Ovary (tissue), 9 donors: ENCODE measurements around the gene CACNA2D3. TPM values are rescaled to one million over a fixed set of nuclear protein-coding genes. Genes with fewer than 3 reads are reported as not detected.

Experiments used
- DNase-seq, 5 donors: peaks; one replicate each; pipeline ENCODE4 v3.0.0-alpha.2; 2019 to 2020
- H3K27ac ChIP-seq, 2 donors: fragments of 200-600 bp; one replicate each; pipeline versions ENCODE4 v1.5.1 to v1.8.0; 2019 to 2022
- H3K27me3 ChIP-seq: fragments of 200-600 bp; one replicate; pipeline ENCODE4 v1.8.0; 2022
- H3K36me3 ChIP-seq: fragments of 200-600 bp; sonication (generic); one replicate; pipeline ENCODE4 v1.5.1; 2019
- H3K4me1 ChIP-seq: one replicate; pipeline ENCODE4 v1.8.1; 2013; ENCODE audit warnings: mild to moderate bottlenecking, moderate library complexity; ENCODE audit not compliant: insufficient read depth
- H3K4me3 ChIP-seq: fragments of 200-600 bp; sonication (generic); one replicate; pipeline ENCODE4 v1.5.1; 2017
- H3K9me3 ChIP-seq, 2 donors: fragments of 200-600 bp in 1 of 2; sonication (generic) in 1 of 2; one replicate each; pipeline versions ENCODE4 v1.5.1 to v1.8.1; 2013 to 2019; ENCODE audit warnings: mild to moderate bottlenecking in 1 of 2, moderate library complexity in 1 of 2
- CTCF ChIP-seq, 3 donors: fragments of 450-650 bp in 2 of 3; fragments of 200-600 bp in 1 of 3; IDR thresholded peaks; one replicate each; pipeline versions ENCODE4 v1.5.1 to v1.8.0; 2016 to 2022; ENCODE audit warnings: antibody characterized with exemption in 3 of 3, mild to moderate bottlenecking in 1 of 3
- EP300 ChIP-seq: sonication (generic); formaldehyde crosslinking; IDR thresholded peaks from one replicate; pipeline ENCODE4 v1.6.1; 2017; ENCODE audit warnings: antibody characterized with exemption
- POLR2A ChIP-seq: fragments of 450-650 bp; IDR thresholded peaks from one replicate; pipeline ENCODE4 v1.6.1; 2017; ENCODE audit warnings: antibody characterized with exemption, mild to moderate bottlenecking, moderate library complexity
- WGBS, 3 donors: extraction: QIAGEN DNeasy Blood & Tissue Kit in 1 of 3; methylation state at CpG; one replicate each; pipeline versions ENCODE4 v1.1.5 to v1.1.7; 2013 to 2017; 5-methylcytosine and 5-hydroxymethylcytosine counted together
- intact Hi-C, 4 donors: fragments of 100-400 bp; cut with DNase I; formaldehyde crosslinking; loops; one replicate each; pipeline versions ENCODE4 v1.11.0 to v1.15.1; 2022 to 2023
- polyA plus RNA-seq, 2 donors: library from polyadenylated mRNA; stranded (reverse); fragments of 200-250 nt in 1 of 2; fragments of 350-450 nt in 1 of 2; fragmentation: Illumina TruSeq in 1 of 2; extraction: RNeasy Lipid Tissue Mini Kit (QIAGEN cat#74804) in 1 of 2; gene quantifications; one replicate each; pipeline ENCODE4 v1.2.3, GENCODE V29; 2013 to 2014
- total RNA-seq, 7 donors: library from RNA; depleted of rRNA in 2 of 7; stranded (reverse); fragments of >200 nt in 2 of 7; fragmentation: NEBNext Ultra II Directional in 3 of 7; extraction: Animal tissue kit (Norgen Biotek cat#: 25700) in 3 of 7; gene quantifications; one replicate each; pipeline versions ENCODE4 v1.1.0 to v1.2.4, GENCODE V29; 2016 to 2023
- donor health status: DM: no; HTN: no; CAD: no; lungs with moderate emphysema.
- donor health status: DM: no; HTN: no; CAD: no.
- donor health status: Bipolar disorder and iron deficiency.
- donor health status: DM: yes; HTN: yes; CAD: no.
- donor health status: DM: no; HTN: no; CAD: no.
- donor health status: DM: yes; HTN: yes; CAD: no.

The CACNA2D3 gene
- total and polyA plus RNA-seq, 9 donors = 2.0 to 10.1 (median 4.7) TPM

- TF ChIP-seq EP300 (no peak), POLR2A (no peak), CTCF (IDR thresholded peaks at IDR 0.05) (no peak)
- H3K9me3 ChIP-seq = no peaks in the 10 kb centered on the region
- no peak for DNase-seq
- peaks cover 11% of the 10 kb centered on the region for H3K4me1 ChIP-seq
- intact Hi-C loops = no loop called here
- H3K27me3 ChIP-seq = no peaks in the 10 kb centered on the region
- no peaks in the 10 kb centered on the region for H3K36me3 ChIP-seq
- WGBS, 3 donors = 24 to 31% (median 25%) methylated on average over 4 of the region's 4 CpGs
- no peak overlapping the region for H3K4me3 ChIP-seq
- no peak overlapping the region for H3K27ac ChIP-seq
Observed at GRCh38 chr3:54376939-54377578, 254.7 kb downstream of the CACNA2D3 start.

GRCh38 chr3:54378184-54378583 is 255.8 kb downstream of the CACNA2D3 start:
- intact Hi-C loops = no loop called here
- no peak for TF ChIP-seq EP300
- no peak for TF ChIP-seq CTCF (IDR thresholded peaks at IDR 0.05)
- no peak for TF ChIP-seq POLR2A
- H3K4me3 ChIP-seq = no peak overlapping the region
- H3K4me1 ChIP-seq = peaks cover 11% of the 10 kb centered on the region
- no peaks in the 10 kb centered on the region for H3K27me3 ChIP-seq
- H3K9me3 ChIP-seq = no peaks in the 10 kb centered on the region
- DNase-seq = no peak
- no peaks in the 10 kb centered on the region for H3K36me3 ChIP-seq
- H3K27ac ChIP-seq = no peak overlapping the region
- WGBS, 3 donors = 93 to 94% (median 94%) methylated on average over 5 of the region's 5 CpGs

GRCh38 chr3:54384279-54384678 is 261.9 kb downstream of the CACNA2D3 start:
- Histone ChIP-seq H3K27ac (no peak overlapping the region), H3K27me3 (no peaks in the 10 kb centered on the region), H3K9me3 (no peaks in the 10 kb centered on the region), H3K4me1 (no peaks in the 10 kb centered on the region), H3K4me3 (no peak overlapping the region), H3K36me3 (no peaks in the 10 kb centered on the region)
- WGBS, 3 donors = 88 to 97% (median 94%) methylated on average over 1 of the region's 1 CpG
- intact Hi-C loops = no loop called here
- TF ChIP-seq POLR2A (no peak), CTCF (IDR thresholded peaks at IDR 0.05) (no peak), EP300 (no peak)
- no peak for DNase-seq

GRCh38 chr3:54390582-54390981 is 268.2 kb downstream of the CACNA2D3 start:
- Histone ChIP-seq H3K36me3 (no peaks in the 10 kb centered on the region), H3K9me3 (no peaks in the 10 kb centered on the region), H3K27me3 (no peaks in the 10 kb centered on the region), H3K4me3 (no peak overlapping the region), H3K27ac (no peak overlapping the region), H3K4me1 (no peaks in the 10 kb centered on the region)
- TF ChIP-seq CTCF (IDR thresholded peaks at IDR 0.05) = no peak
- TF ChIP-seq POLR2A = no peak
- no peak for TF ChIP-seq EP300
- no peak for DNase-seq
- intact Hi-C loops = no loop called here
- WGBS, 3 donors = 53 to 68% (median 56%) methylated on average over 2 of the region's 2 CpGs
